Smooth muscle cell (in vitro differentiated cells): Measurements from ENCODE around the gene HSD3B2. TPM values are rescaled to one million over a fixed set of nuclear protein-coding genes. Genes with fewer than 3 reads are reported as not detected.

Source experiments
- DNase-seq: peaks from one replicate; lab custom pipeline; 2025; ENCODE audit not compliant: unreplicated experiment; lab: John Stamatoyannopoulos, UW
- H2AFZ ChIP-seq: fragments of 200-600 bp; sonication (generic); 2 replicates; pipeline ENCODE4 v1.6.0; 2016; ENCODE audit warnings: antibody characterized with exemption, low read depth, mild to moderate bottlenecking
- H3F3A ChIP-seq: fragments of 200-600 bp; sonication (generic); 2 replicates; pipeline ENCODE4 v1.6.0; 2017; ENCODE audit warnings: antibody characterized with exemption, low read depth
- H3K27ac ChIP-seq: fragments of 200-600 bp; sonication (generic); 2 replicates; pipeline ENCODE4 v1.5.1; 2016; ENCODE audit warnings: low read depth, mild to moderate bottlenecking
- H3K27me3 ChIP-seq: fragments of 200-600 bp; sonication (generic); 2 replicates; pipeline ENCODE4 v1.6.1; 2016; ENCODE audit warnings: low read depth, mild to moderate bottlenecking
- H3K36me3 ChIP-seq: fragments of 200-600 bp; sonication (generic); 2 replicates; pipeline ENCODE4 v1.5.1; 2016; ENCODE audit warnings: low read depth
- H3K4me1 ChIP-seq: fragments of 200-600 bp; sonication (generic); 2 replicates; pipeline ENCODE4 v1.5.1; 2016; ENCODE audit warnings: low read depth
- H3K4me2 ChIP-seq: fragments of 200-600 bp; sonication (generic); 2 replicates; pipeline ENCODE4 v1.6.0; 2016; ENCODE audit warnings: mild to moderate bottlenecking
- H3K4me3 ChIP-seq: fragments of 200-600 bp; sonication (generic); 2 replicates; pipeline ENCODE4 v1.5.1; 2016; ENCODE audit warnings: mild to moderate bottlenecking
- H3K79me2 ChIP-seq: fragments of 200-600 bp; sonication (generic); 2 replicates; pipeline ENCODE4 v1.6.0; 2016; ENCODE audit warnings: low read depth, mild to moderate bottlenecking
- H3K9ac ChIP-seq: fragments of 200-600 bp; sonication (generic); 2 replicates; pipeline ENCODE4 v1.6.0; 2016; ENCODE audit warnings: low read depth
- H3K9me3 ChIP-seq: fragments of 200-600 bp; sonication (generic); replicated peaks from 2 replicates; pipeline ENCODE4 v1.5.1; 2016; ENCODE audit warnings: low read depth
- H4K20me1 ChIP-seq: fragments of 200-600 bp; sonication (generic); 2 replicates; pipeline ENCODE4 v1.6.0; 2016; ENCODE audit warnings: low read depth
- CTCF ChIP-seq: fragments of 200-600 bp; sonication (generic); IDR thresholded peaks from 2 replicates; pipeline ENCODE4 v1.5.1; 2017; ENCODE audit warnings: borderline replicate concordance, mild to moderate bottlenecking, antibody characterized with exemption; ENCODE audit not compliant: insufficient read depth, poor library complexity, severe bottlenecking
- WGBS: methylation state at CpG from one replicate; pipeline ENCODE4 v1.1.7; 2016; ENCODE audit warnings: low lambda C conversion rate; 5-methylcytosine and 5-hydroxymethylcytosine counted together
- polyA plus RNA-seq: library from polyadenylated mRNA; unstranded; fragments of >200 nt; fragmentation: Nextera tagmentation; extraction: Ambion mirVana; gene quantifications from 2 replicates; pipeline ENCODE4 v1.2.1, GENCODE V29; 2016
- total RNA-seq: library from RNA; depleted of rRNA; stranded (reverse); fragments of >200 nt; gene quantifications from 2 replicates; pipeline ENCODE4 v1.2.3, GENCODE V29; 2014

HSD3B2 gene
- total and polyA plus RNA-seq, 2 experiments from 2014 or later, result not detected

GRCh38 chr1:119385650-119386049, 29.3 kb upstream of the HSD3B2 start:
- Histone ChIP-seq H3K79me2 (no peaks in the 10 kb centered on the region), H3F3A (no peaks in the 10 kb centered on the region), H3K27me3 (no peaks in the 10 kb centered on the region), H3K4me3 (no peak overlapping the region), H3K27ac (no peak overlapping the region), H4K20me1 (no peaks in the 10 kb centered on the region), H3K4me1 (no peaks in the 10 kb centered on the region), H3K9me3 (no peaks in the 10 kb centered on the region), H3K36me3 (no peaks in the 10 kb centered on the region), H3K4me2 (no peak overlapping the region), H2AFZ (no peak overlapping the region), H3K9ac (no peak overlapping the region)
- no peak for DNase-seq
- no peak for TF ChIP-seq CTCF
- WGBS, result 94% methylated on average over 1 of the region's 1 CpG

- no peak overlapping the region for H3K9ac ChIP-seq
- H3F3A ChIP-seq, result no peaks in the 10 kb centered on the region
- no peaks in the 10 kb centered on the region for H3K4me1 ChIP-seq
- H2AFZ ChIP-seq, result no peak overlapping the region
- 48% methylated on average over 3 of the region's 3 CpGs for whole genome bisulfite sequencing
- no peak overlapping the region for H3K27ac ChIP-seq
- H3K9me3 ChIP-seq, result no peaks in the 10 kb centered on the region
- DNase-seq, result no peak
- no peak for TF ChIP-seq CTCF
- no peaks in the 10 kb centered on the region for H3K79me2 ChIP-seq
- no peaks in the 10 kb centered on the region for H4K20me1 ChIP-seq
- no peaks in the 10 kb centered on the region for H3K36me3 ChIP-seq
- no peak overlapping the region for H3K4me2 ChIP-seq
- H3K27me3 ChIP-seq, result no peaks in the 10 kb centered on the region
- H3K4me3 ChIP-seq, result no peak overlapping the region
These were observed 27.1 kb upstream of the HSD3B2 start for GRCh38 chr1:119387858-119388257.

GRCh38 chr1:119388450-119388849, 26.5 kb upstream of the HSD3B2 start:
- no peak overlapping the region for H3K9ac ChIP-seq
- no peak for DNase-seq
- TF ChIP-seq CTCF, result no peak
- no peaks in the 10 kb centered on the region for H3K27me3 ChIP-seq
- 75% methylated on average over 1 of the region's 1 CpG for WGBS
- H3K36me3 ChIP-seq, result no peaks in the 10 kb centered on the region
- no peak overlapping the region for H3K27ac ChIP-seq
- H2AFZ ChIP-seq, result no peak overlapping the region
- no peak overlapping the region for H3K4me2 ChIP-seq
- no peak overlapping the region for H3K4me3 ChIP-seq
- no peaks in the 10 kb centered on the region for H3K79me2 ChIP-seq
- no peaks in the 10 kb centered on the region for H4K20me1 ChIP-seq
- H3K9me3 ChIP-seq, result no peaks in the 10 kb centered on the region
- H3F3A ChIP-seq, result no peaks in the 10 kb centered on the region
- no peaks in the 10 kb centered on the region for H3K4me1 ChIP-seq

- Histone ChIP-seq H3K27ac (no peak overlapping the region), H4K20me1 (no peaks in the 10 kb centered on the region), H3K9me3 (no peaks in the 10 kb centered on the region), H3K4me1 (no peaks in the 10 kb centered on the region), H3K79me2 (no peaks in the 10 kb centered on the region), H3K4me2 (no peak overlapping the region), H2AFZ (no peak overlapping the region), H3K9ac (no peak overlapping the region), H3K36me3 (no peaks in the 10 kb centered on the region), H3K27me3 (no peaks in the 10 kb centered on the region), H3K4me3 (no peak overlapping the region), H3F3A (no peaks in the 10 kb centered on the region)
- no peak for TF ChIP-seq CTCF
- no peak for DNase-seq
These were observed 24.4 kb upstream of the HSD3B2 start for GRCh38 chr1:119390526-119390925.
